GM21576 (cell line): ENCODE results near the gene SNAPIN.
"Not testable (repeated sequence)": the region's sequence is repeated elsewhere in the genome, so short reads cannot be mapped to it uniquely, and the experiment has no call there.

Source experiments
- ATAC-seq: cut with Tn5 transposase; IDR thresholded peaks from one replicate; pipeline ENCODE4 v1.9.1; 2021; ENCODE audit warnings: mild to moderate bottlenecking, moderate library complexity; ENCODE audit not compliant: unreplicated experiment

SNAPIN gene

DNA sequence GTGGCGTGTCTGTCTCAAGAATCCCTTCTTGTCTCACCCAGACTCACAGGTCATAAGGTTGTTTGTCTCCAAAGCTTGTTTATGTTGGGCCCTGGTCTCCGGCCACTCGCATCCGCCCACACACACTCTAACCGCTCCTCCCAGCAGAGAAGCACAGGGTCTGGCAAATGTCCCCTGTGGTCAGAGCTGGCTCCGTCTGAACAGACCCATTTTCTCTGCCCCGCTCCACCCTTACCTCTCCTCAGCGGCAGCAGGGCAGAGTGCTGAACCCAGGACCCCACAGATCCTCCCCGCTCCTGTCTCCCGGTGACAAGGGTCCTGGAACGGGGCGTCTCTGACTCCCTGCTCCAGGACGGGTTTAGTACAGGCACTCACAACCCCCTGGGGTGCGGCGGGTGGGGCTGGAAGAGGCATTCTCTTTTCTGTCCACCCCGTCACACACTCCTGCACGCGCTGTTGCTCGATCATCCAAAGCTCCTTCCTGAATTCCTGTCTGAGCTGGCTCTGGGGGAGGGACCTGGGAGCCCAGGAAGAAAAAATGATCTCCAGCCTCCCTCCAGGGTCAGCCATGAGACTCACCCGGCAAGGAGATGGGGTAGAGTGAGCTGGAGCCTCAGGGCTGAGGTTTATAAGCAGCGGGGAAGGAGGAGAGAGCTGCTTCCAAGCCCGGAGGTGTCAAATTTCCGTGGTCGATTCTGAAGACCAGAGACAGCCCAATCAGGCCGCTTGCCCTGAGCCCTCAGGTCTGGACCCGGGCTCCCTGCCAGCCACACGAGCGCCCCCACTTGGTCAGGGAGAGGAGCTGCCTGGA is 31.4 kb upstream of the SNAPIN start, which contains the start of gene S100A13:
Gene S100A13, minus strand, starts transcription at position 602 of the 811 bp plus-strand sequence. CDS start 1,033 bp downstream, outside the sequence.
- no peak for ATAC-seq

DNA sequence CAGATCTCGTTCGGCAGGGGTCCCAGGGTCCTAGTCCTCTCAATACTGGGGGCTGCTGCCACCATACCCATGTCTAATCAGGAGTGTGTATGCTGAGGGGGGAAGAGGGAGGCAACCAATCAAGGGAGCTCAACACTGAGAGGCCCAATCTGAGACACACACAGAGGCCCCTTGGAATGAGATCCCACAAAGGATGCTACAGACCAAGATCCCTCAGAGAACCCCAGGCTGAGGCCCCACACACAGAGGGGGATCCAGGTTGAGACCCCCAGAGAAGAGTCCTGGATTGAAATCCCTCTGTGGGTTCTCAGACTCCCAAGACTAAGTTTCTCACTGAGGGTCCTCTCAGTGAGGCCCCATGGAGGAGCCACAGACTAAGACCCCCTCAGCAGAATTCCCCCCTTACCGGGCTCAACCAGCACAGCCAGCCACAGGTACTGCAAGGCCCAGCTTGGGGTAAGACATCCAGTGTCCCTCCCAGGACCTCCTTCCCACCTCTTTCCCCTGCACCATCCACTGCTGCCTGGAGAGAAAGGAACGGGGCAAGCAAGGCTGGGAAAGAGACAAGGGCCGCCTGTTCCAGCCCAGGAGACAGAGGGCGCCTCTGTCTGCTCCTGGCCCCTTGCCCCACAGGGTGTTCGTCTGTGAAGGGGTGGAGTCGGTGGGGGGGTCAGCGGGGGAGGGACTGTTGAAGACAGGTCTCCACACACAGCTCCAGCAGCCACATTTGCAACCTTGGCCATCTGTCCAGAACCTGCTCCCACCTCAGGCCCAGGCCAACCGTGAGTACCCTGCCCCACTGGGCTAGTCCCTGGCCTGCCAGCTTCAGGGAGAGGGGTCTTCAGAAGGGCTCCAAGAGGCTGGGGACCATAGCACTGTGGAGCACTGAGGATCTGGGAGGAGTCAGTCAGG is 30.5 kb upstream of the SNAPIN start, which contains the start of gene S100A1:
Gene S100A1, plus strand, starts transcription at position 720 of the 912 bp plus-strand sequence. CDS start 2,088 bp downstream, outside the sequence.
- no peak for ATAC-seq

DNA sequence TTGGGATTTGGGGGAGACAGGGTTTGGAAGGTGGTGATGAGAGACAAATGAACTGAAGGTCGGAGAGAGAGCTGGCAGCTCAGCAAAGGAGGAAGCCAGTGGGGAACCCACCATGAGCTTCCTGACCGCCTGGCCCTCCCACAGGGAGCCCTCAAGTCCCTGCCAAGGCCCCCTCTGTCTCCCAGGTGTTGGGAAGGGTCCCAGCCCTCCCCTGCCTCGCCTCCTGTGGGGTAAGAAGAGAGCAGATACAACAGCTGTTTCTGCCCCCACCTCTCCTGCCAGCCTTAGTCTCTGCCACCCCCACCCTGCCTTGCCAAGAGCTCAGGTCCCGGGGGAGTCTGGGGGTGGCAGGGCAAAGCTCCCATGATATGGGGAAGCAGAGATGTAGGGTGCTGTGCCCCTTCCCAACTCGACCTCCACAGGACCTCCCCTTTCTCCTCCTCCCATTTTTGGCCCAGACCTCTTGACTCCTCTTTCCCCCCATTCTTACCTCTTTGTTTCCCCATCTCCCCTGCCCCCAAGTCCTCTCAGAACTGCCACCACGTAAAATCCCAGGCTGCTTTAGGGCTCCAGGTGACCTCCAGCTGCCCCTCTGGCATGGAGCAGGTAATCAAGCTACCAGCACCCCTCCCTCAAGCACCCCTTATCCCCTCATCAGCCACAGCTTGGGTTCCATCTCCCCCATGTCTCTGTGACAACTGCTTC is 29.7 kb upstream of the SNAPIN start:
- ATAC-seq = no peak

DNA sequence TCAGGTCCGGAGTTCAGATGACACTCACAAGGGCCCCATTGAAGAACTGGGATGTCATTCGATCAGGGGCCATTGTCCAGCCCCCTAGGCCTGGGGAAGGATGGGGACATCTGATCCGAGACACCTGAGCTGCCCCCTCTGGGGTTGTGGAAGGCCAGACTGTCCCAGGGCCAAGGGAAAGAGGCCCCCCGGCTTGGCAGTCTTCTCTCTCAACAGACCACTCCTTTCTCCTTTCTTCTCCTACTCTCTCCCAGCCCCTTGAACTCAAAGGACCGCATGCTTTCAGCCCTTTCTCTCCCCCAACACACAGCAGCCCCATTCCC is 29.2 kb upstream of the SNAPIN start:
- no peak for ATAC-seq

DNA sequence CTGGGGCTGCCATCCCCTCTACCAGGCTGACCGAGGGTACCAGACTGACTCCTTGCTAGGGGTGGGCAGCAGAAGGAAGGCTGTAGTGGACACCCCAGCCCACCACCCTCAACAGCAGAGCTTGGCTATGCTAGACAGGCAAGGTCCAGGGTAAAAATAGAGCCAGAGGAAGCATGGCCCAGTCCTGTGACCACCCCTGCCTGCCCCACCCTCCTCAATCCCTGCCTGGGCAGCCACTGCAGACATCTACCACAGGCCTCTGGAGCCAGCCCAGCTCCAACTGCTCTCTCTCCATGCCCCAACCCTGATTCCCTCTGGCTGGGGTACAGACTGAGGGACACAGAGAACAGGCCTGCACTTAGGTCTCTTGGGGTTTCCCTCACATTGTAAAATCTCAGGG is 28.5 kb upstream of the SNAPIN start:
- ATAC-seq = no peak

DNA sequence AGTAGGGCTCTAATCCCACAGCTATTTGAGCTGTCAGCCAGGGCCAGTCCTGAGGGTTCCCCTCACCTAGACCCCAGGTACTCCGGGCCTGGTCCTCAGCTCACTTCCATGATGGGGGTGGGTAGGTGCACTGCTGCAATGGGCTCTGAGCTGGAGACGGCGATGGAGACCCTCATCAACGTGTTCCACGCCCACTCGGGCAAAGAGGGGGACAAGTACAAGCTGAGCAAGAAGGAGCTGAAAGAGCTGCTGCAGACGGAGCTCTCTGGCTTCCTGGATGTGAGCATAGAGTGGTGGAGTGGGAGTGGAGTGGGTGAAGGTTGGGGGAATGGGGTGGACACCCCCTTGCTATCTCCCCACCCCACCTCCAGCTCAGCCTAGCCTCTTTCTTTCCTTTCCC is 28.1 kb upstream of the SNAPIN start:
- ATAC-seq = no peak

DNA sequence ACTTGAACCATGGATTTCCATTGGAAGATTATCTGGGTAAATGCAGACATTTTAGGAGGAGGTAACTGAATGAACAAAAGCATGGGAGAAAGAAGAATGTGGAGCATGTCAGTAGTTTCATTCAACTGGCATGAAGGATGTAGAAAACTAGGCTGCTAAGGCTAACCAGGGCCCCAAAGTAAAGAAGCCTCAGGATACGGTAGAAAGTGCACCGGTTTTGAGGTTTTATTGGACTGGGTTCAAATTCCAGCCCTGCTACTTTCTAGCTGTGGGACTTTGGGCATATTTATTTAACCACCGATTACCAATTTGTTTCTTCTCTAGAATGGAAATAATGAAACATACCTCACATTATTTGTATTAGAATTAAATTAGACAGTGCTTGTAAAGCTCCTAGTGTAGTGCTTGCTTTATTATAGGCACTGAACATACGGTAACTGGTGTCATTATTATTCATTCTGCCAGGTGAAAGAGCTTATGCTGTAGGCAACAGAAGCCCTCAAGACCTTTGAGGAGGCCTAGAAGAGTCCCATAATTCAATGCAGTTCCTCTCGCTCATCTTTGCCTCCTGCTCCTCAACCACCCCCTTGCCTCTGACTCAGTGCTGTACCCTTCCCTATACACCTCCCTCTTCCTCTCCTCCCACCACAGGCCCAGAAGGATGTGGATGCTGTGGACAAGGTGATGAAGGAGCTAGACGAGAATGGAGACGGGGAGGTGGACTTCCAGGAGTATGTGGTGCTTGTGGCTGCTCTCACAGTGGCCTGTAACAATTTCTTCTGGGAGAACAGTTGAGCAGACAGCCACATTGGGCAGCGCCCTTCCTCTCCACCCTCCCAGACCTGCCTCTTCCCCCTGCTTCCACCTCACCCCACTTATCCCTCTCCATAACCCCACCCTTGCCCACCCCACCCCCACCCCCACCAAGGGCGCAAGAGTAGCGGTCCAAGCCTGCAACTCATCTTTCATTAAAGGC is 27.2 kb upstream of the SNAPIN start:
- no peak for ATAC-seq

DNA sequence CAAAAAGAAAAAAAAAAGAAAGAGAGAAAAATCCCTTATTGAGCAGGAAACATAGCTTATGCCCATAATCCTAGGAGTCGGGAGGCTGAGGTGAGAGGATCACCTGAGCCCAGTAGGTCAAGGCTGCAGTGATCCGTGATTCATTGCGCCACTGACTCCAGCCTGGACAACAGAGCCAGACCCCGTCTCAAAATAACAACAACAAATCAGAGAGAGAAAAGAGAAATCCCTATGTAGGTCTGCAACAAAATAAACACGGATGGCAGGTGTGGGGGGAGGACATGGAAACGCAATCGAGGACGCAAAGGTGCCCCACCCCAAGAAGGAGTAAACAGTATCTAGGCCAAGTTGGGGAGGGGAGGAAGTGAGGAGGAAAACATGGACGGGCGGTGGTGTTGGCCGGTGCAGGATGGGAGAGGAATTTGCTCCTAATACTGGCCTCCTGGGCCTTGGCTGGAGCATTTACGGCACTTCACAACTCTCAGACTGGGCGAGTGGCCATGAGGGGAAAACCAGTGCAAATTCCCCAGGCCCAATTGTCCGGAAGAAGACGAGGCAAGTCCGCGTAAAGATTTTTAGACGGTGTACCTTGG is 25.2 kb upstream of the SNAPIN start:
- ATAC-seq = peak; percentile 3

DNA sequence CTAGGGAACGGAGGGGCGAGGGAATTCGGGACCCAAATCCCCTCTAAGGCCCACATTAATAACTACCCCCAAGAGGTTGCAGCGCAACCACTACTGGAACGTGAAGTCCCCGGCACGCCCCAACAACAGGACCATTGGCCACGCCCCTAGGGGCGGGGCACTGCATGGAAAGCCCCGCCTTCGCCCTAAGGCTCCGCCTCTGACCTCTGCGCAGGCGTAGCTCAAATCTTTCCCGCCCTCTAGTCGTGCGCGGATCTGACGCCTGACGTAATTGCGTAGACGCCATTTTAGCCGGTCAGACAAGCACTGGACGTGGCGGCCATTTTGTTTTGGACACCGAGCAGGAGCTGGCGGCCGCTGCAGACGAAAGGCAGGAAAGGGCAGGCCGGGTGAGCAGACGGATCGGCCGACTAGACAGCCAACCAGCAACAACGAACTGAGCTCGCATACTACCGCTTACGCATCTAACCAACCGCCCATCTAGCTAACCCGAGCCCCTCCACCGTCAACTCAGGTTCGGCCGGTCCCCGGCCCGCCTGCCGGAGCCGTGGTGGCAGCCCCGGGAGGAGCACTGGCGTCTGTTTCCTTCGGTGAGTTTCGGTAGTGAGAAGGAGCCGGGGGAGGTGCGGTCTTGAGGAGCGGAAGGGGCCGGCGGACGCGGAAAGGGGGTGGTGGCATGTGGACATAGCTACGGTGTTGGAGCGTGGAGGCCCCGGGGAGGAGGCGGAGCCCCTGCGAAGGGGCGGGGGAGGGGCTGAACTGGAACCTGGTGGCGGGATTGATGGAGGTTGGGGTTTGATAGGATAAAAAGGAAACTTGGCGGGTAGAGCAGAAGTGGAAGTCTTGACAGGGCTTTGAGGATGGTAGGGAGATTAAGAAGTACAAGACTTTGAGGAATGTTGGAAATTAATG is 24.5 kb upstream of the SNAPIN start, which contains the start of gene CHTOP:
Gene CHTOP, plus strand, starts transcription at position 313 of the 912 bp plus-strand sequence. CDS start 2,523 bp downstream, outside the sequence.
- peak; percentile 90 for ATAC-seq

DNA sequence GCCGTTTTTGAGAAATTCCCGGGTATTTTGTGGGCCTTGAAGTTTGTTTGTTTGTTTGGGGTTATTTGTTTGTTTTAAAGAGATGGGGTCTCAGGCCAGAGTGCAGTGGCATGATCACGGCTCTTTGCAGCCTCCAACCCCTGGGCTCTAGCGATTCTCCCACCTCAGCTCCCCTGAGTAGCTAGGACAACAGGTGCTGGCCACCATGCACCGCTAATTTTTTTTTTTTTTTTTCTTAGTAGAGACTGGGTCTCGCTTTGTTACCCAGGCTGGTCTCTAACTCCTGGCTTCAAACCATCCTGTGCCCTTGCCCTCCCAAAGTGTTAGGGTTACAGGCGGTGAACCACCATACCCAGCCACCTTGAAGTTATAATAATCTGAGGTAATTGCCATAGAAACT is 22.6 kb upstream of the SNAPIN start:
- no peak for ATAC-seq

DNA sequence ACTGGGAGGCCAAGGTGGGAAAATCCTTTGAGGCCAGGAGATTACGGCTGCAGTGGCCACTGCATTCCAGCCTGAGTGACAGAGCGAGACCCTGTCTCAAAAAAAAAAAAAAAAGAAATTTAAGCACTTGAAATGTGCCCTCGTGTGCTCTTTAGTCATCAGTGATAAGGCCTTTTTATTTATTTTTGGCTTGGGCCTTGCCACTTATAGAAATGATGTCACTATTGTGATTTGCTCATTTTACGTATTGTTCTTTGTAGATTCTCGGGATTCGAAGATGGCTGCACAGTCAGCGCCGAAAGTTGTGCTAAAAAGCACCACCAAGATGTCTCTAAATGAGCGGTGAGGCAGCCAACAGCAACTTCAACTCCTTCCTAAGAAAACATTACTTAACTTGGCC is 22.2 kb upstream of the SNAPIN start:
- ATAC-seq = no peak

DNA sequence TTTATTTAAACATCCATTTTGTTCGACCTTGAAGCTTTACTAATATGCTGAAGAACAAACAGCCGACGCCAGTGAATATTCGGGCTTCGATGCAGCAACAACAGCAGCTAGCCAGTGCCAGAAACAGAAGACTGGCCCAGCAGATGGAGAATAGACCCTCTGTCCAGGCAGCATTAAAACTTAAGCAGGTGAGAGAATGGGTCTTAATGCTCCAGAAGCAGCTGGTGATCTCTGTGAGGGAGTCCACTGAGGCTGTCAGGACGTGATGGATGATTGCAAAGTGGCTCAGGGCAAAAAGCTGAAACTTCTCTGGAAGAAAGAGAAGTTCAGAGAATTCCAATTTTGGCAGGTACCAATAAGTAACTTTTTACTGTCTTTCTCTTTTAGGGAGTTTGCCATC is 20.2 kb upstream of the SNAPIN start:
- ATAC-seq = no peak

DNA sequence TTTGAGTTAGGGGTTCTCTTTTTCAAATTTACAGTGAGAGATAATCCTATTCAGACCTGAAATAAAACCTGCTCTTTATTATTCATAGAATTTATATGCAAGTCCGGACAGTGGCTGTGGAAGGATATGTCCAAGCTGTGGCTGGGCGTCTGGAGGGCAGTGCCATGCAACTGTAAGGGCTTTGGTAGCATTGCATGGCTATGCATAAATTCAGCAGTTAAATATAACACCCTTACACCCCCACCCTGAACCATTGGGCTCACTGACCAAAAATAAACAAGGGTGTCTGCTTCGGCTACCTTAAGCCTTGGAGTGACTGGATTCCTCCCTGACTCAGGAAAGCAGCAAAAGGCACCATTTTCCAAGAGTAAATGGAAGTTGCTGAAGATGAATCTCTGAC is 19.2 kb upstream of the SNAPIN start:
- ATAC-seq = no peak

DNA sequence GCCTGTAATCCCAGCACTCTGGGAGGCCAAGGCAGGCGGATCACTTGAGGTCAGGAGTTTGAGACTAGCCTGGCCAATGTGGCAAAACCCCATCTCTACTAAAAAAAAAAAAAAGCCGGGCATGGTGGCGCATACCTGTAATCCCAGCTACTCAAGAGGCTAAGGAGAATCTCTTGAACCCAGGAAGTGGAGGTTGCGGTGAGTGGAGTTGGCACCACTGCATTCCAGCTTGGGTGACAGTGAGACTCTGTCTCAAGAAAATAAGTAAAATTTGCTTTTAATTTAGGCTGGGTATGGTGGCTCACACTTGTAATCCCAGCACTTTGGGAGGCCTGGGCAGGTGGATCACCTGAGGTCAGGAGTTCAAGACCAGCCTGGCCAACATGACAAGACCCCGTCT is 18.3 kb upstream of the SNAPIN start:
- ATAC-seq = not testable (repeated sequence)

DNA sequence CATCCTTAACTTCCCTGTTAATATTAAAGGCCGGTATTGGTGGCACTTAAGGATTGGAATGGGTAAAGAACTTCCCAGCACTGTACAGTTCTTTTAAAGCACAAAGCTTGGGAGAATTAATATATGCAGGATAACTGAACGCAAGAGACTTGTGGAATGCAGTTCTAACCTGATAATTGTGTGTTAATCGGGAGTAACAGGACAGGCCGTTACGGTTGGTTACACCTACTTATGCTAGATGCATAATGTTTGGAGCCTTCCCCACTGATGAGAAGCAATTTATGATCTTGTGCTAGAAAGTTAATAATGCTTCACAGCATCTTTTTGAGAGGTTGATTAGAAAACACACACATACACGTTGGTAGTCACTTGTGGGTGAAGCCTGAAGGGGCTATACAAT is 17.6 kb upstream of the SNAPIN start:
- no peak for ATAC-seq

DNA sequence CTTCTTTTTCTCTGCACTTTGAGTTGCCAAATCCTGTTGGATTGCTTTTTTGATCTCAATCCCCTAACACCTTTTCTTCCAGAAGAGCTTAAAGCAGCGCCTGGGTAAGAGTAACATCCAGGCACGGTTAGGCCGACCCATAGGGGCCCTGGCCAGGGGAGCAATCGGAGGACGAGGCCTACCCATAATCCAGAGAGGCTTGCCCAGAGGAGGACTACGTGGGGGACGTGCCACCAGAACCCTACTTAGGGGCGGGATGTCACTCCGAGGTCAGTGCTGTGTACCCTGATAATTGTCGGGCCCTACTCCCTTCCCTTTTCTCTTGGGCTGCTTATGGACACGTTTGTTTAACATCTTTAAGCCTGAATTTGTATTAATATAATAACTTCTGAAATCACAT is 16.3 kb upstream of the SNAPIN start:
- ATAC-seq = no peak

DNA sequence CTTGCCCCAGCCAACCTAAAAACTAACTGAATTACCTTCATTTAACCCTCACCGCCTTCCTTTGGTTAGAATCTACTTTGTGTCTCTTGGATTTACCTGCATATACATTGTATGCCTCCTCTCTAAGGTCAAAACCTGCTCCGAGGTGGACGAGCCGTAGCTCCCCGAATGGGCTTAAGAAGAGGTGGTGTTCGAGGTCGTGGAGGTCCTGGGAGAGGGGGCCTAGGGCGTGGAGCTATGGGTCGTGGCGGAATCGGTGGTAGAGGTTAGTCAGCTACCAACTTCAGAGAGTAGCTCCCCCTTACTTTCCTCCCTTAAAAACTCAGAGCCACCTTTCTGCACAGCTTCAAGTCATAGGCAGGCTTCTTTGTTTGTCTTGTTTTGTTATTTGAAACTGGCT is 15.4 kb upstream of the SNAPIN start:
- no peak for ATAC-seq

DNA sequence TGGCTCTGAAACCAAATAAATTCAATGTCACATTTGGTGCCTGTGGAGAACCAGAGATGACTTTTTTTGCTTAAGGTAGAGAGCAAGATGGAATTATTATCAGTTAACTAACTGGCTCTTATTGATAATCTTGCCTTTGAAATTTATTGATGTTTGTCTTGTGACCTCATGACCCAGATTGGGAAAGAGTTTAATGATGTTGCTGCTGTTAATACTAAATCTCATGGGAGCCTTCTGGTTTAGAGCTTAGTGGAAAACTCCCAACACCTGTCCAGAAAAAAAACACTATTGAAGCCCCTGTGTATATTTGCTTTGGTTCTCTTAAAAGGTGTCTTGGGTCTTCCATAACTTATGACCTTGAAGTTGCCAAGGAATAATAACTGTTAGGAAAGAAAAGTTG is 14.7 kb upstream of the SNAPIN start:
- no peak for ATAC-seq
